Activated CD8-positive, alpha-beta T cell treated with anti-CD3 and anti-CD28 coated beads for 36 hours (primary cell): ENCODE measurements around the gene EPC2. TPM values are rescaled to one million over a fixed set of nuclear protein-coding genes. Genes with fewer than 3 reads are reported as not detected.

Experiments
- ATAC-seq: fragments of 200-7000 bp; cut with Tn5 transposase; one replicate; pipeline ENCODE4 v1.10.0; 2021; ENCODE audit warnings: mild to moderate bottlenecking, moderate library complexity
- CTCF ChIA-PET: fragments of 350-600 bp; sonication (Branson Sonifier 250); formaldehyde crosslinking; loops from one replicate; lab custom pipeline; 2021; ENCODE audit warnings: antibody characterized with exemption; lab: Charles Lee
- POLR2A ChIA-PET: fragments of 350-600 bp; sonication (Branson Sonifier 250); formaldehyde crosslinking; loops from one replicate; lab custom pipeline; 2021; ENCODE audit warnings: antibody characterized with exemption; lab: Charles Lee
- DNase-seq: peaks from one replicate; pipeline ENCODE4 v3.0.0-alpha.2; 2020
- H3K27ac Mint-ChIP-seq: one replicate; pipeline ENCODE4 v1.8.0; 2021; ENCODE audit warnings: mild to moderate bottlenecking, mixed read lengths
- H3K27me3 Mint-ChIP-seq: one replicate; pipeline ENCODE4 v1.8.0; 2021; ENCODE audit warnings: mixed read lengths
- H3K36me3 Mint-ChIP-seq: one replicate; pipeline ENCODE4 v1.8.0; 2021; ENCODE audit warnings: low read depth, mixed read lengths
- H3K4me1 Mint-ChIP-seq: one replicate; pipeline ENCODE4 v1.8.0; 2021; ENCODE audit warnings: low read depth, mixed read lengths
- H3K4me3 Mint-ChIP-seq: one replicate; pipeline ENCODE4 v1.8.0; 2021; ENCODE audit warnings: mild to moderate bottlenecking, moderate library complexity, mixed read lengths
- H3K9me3 Mint-ChIP-seq: one replicate; pipeline ENCODE4 v1.8.0; 2021; ENCODE audit warnings: mixed read lengths
- intact Hi-C: fragments of 100-400 bp; cut with micrococcal nuclease; formaldehyde crosslinking; loops from one replicate; pipeline ENCODE4 v1.10.0; 2022
- total RNA-seq, 2 experiments: library from RNA; stranded (reverse); gene quantifications; one replicate each; pipeline ENCODE4 v1.2.3, GENCODE V29; 2021
- TF ChIP-seq, protein P1 (sequence below): fragments of 200-600 bp; IDR thresholded peaks from one replicate; pipeline ENCODE4 v1.8.0; 2022; ENCODE audit warnings: antibody characterized with exemption, mild to moderate bottlenecking

Gene EPC2
- total RNA-seq, 2 experiments from 2014 or later: 19.3 to 20.0 TPM

DNA sequence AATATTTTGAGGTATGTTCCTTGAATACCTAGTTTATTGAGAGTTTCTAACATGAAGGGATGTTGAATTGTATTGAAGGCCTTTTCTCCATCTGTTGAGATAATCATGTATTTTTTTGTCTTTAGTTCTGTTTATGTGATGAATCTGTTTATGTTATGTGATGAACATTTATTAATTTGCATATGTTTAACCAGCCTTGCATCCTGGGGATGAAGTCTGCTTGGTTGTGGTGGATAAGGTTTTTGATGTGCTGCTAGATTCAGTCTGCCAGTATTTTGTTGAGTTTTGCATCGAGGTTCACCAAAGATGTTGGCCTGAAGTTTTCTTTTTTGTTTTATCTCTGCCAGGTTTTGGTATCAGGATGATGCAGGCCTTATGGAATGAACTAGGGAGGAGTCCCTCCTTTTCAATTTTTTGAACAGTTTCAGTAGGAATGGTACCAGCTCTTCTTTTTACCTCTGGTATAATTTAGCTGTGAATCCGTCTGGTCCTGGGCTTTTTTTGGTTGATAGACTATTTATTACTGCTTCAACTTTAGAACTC lies 71.9 kb downstream of the EPC2 start:
- intact Hi-C loops: no loop called here
- DNase-seq: no peak
- TF ChIP-seq, protein P1, sequence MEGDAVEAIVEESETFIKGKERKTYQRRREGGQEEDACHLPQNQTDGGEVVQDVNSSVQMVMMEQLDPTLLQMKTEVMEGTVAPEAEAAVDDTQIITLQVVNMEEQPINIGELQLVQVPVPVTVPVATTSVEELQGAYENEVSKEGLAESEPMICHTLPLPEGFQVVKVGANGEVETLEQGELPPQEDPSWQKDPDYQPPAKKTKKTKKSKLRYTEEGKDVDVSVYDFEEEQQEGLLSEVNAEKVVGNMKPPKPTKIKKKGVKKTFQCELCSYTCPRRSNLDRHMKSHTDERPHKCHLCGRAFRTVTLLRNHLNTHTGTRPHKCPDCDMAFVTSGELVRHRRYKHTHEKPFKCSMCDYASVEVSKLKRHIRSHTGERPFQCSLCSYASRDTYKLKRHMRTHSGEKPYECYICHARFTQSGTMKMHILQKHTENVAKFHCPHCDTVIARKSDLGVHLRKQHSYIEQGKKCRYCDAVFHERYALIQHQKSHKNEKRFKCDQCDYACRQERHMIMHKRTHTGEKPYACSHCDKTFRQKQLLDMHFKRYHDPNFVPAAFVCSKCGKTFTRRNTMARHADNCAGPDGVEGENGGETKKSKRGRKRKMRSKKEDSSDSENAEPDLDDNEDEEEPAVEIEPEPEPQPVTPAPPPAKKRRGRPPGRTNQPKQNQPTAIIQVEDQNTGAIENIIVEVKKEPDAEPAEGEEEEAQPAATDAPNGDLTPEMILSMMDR: no peak
- H3K4me3 Mint-ChIP-seq: no peak overlapping the region
- POLR2A ChIA-PET: no interaction called here
- no peak for ATAC-seq
- H3K4me1 Mint-ChIP-seq: peaks cover 74% of the 10 kb centered on the region
- no peak overlapping the region for H3K27ac Mint-ChIP-seq
- CTCF ChIA-PET: no interaction called here
- H3K36me3 Mint-ChIP-seq: peaks cover 57% of the 10 kb centered on the region
- H3K9me3 Mint-ChIP-seq: peaks cover 12% of the 10 kb centered on the region
- no peaks in the 10 kb centered on the region for H3K27me3 Mint-ChIP-seq

DNA sequence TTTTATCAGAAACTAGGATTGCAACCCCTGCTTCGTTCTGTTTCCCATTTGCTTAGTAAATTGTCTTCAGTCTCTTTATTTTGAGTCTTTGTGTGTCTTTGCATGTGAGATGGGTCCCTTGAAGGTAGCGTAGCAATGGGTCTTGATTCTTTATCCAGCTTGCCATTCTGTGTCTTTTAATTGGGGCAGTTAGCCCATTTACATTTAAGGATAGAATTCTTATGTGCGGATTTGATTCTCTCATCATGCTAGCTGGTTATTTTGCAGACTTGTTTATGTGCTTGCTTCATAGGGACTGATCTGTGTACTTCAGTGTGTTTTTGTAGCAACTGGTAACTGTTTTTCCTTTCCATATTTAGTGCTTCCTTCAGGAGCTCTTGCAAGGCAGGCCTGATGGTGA lies 73.5 kb downstream of the EPC2 start:
- DNase-seq (no peak), ATAC-seq (no peak)
- Mint-ChIP-seq H3K4me3 (no peak overlapping the region), H3K36me3 (peaks cover 55% of the 10 kb centered on the region), H3K27ac (no peak overlapping the region), H3K27me3 (no peaks in the 10 kb centered on the region), H3K9me3 (peaks cover 12% of the 10 kb centered on the region), H3K4me1 (peaks cover 85% of the 10 kb centered on the region)
- ChIA-PET CTCF (no interaction called here), POLR2A (no interaction called here)
- intact Hi-C loops: no loop called here
- TF ChIP-seq, protein P1: no peak

DNA sequence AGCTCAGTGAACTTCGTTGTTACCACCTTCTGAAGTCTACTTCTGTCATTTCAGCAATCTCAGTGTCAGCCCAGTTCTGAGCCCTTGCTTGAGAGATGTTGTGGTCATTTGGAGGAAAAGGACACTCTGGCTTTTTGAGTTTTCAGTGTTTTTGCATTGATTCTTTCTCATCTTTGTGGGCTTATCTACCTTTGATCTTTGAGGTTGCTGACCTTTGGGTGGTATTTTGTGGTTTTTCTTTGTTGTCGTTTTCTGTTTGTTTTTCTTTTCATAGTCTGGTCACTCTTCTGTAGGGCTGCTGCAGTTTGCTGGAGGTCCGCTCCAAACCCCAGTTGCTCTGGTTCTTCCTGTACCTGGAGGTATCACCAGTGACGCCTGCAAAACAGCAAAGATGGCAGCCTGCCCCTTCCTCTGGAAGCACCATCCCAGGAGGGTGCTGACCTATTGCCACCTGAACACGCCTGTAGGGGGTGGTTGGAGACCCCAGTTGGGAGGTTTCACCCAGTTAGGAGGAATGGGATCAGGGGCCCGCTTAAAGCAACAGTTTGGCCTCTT lies 74.7 kb downstream of the EPC2 start:
- intact Hi-C loops: no loop called here
- peaks cover 55% of the 10 kb centered on the region for H3K36me3 Mint-ChIP-seq
- POLR2A ChIA-PET: interaction anchor here (1.2 kb wide), 1 partner anchor 8 kb away, joined by 3 read pairs; no protein-coding TSS in a partner anchor
- H3K27ac Mint-ChIP-seq: no peak overlapping the region
- no peak overlapping the region for H3K4me3 Mint-ChIP-seq
- no peak for ATAC-seq
- TF ChIP-seq, protein P1: no peak
- peaks cover 12% of the 10 kb centered on the region for H3K9me3 Mint-ChIP-seq
- H3K27me3 Mint-ChIP-seq: no peaks in the 10 kb centered on the region
- CTCF ChIA-PET: interaction anchor here (0.7 kb wide), 1 partner anchor 11 kb away, joined by 3 read pairs; no protein-coding TSS in a partner anchor
- no peak for DNase-seq
- H3K4me1 Mint-ChIP-seq: peaks cover 90% of the 10 kb centered on the region

DNA sequence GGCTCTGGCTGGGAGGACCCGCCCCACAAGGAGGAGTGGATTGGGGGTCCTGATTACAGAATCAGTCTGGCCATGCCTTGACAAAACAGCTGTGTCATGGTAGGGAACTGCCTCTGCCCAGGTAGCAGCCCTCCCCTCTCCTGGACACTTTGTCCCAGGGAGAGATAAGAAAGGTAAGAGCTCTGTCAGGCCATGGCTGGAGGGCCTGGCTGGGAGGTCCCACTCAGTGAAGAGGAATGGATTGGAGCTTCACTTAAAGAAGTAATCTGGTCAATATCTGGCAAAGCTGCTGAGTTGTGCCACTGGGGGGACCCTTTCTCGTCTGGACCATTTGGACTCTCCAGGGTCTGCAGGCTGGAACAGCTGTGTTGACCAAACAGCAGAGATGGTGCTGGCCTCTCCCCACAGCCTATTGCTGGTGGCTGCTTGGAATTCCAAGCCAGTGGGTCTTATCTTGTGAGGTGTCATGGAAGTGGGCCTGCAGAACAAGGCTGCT lies 75.4 kb downstream of the EPC2 start:
- H3K27ac Mint-ChIP-seq: peak overlapping the region; percentile 30
- ATAC-seq: no peak
- no peak for DNase-seq
- H3K36me3 Mint-ChIP-seq: peaks cover 50% of the 10 kb centered on the region
- H3K4me3 Mint-ChIP-seq: no peak overlapping the region
- peaks cover 91% of the 10 kb centered on the region for H3K4me1 Mint-ChIP-seq
- no peaks in the 10 kb centered on the region for H3K27me3 Mint-ChIP-seq
- POLR2A ChIA-PET: interaction anchor here (1.2 kb wide), 1 partner anchor 9 kb away, joined by 3 read pairs; no protein-coding TSS in a partner anchor
- peaks cover 12% of the 10 kb centered on the region for H3K9me3 Mint-ChIP-seq
- TF ChIP-seq, protein P1: no peak
- intact Hi-C loops: no loop called here
- CTCF ChIA-PET: no interaction called here

DNA sequence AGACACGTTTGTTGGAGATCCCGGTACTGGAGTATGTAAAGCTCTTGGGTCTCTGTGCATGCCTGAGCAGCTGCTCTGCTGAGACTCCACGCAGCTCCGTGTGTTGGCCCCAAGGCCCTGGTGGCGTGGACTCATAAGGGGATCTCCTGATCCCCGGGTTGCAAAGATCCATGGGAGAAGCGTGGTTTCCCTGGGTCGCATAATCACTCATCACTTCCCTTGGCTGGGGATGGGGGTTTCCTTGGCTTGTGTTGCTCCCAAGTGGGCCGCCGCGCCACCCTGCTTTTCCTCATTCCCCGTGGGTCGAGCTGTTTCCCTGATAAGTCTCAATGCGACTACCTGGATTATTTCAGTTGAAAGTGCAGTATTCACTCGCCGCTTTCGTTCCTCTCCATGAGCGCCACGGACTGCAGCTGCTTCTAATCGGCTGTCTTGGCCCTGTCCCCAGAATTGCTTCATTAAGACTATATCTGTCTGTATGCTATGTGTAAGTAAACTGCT lies 76.0 kb downstream of the EPC2 start:
- H3K9me3 Mint-ChIP-seq: peaks cover 10% of the 10 kb centered on the region
- ChIA-PET POLR2A (interaction anchor here (1.2 kb wide), 1 partner anchor 10 kb away, joined by 3 read pairs; no protein-coding TSS in a partner anchor), CTCF (no interaction called here)
- ATAC-seq (no peak), DNase-seq (peak; percentile 11)
- TF ChIP-seq, protein P1: no peak
- peak overlapping the region; percentile 30 for H3K27ac Mint-ChIP-seq
- intact Hi-C loops: no loop called here
- H3K4me1 Mint-ChIP-seq: peaks cover 91% of the 10 kb centered on the region
- no peaks in the 10 kb centered on the region for H3K27me3 Mint-ChIP-seq
- H3K36me3 Mint-ChIP-seq: peaks cover 48% of the 10 kb centered on the region
- no peak overlapping the region for H3K4me3 Mint-ChIP-seq
